HAP-1 (cell line): Measurements from ENCODE around the gene PRND.
"Not testable (repeated sequence)": the region's sequence is repeated elsewhere in the genome, so short reads cannot be mapped to it uniquely, and the experiment has no call there.

ENCODE experiments used
- DNase-seq, 2 experiments: peaks; one replicate each; pipeline ENCODE4 v3.0.0-alpha.2; 2016 to 2020; ENCODE audit warnings: low spot score in 2 of 2
- H3K27me3 ChIP-seq: fragments of 250-450 bp; sonication (Bioruptor Pico); 2 replicates; pipeline ENCODE4 v1.5.1; 2020; ENCODE audit warnings: low read depth, mild to moderate bottlenecking, moderate library complexity
- H3K36me3 ChIP-seq: fragments of 250-450 bp; sonication (Bioruptor Pico); replicated peaks from 2 replicates; pipeline ENCODE4 v1.5.1; 2020; ENCODE audit warnings: mild to moderate bottlenecking
- H3K4me1 ChIP-seq: fragments of 250-450 bp; sonication (Bioruptor Pico); 2 replicates; pipeline ENCODE4 v1.5.1; 2020; ENCODE audit warnings: mild to moderate bottlenecking
- H3K4me3 ChIP-seq: fragments of 250-450 bp; sonication (Bioruptor Pico); 2 replicates; pipeline ENCODE4 v1.5.1; 2020; ENCODE audit warnings: mild to moderate bottlenecking, moderate library complexity
- H3K9me3 ChIP-seq: fragments of 250-450 bp; sonication (Bioruptor Pico); 2 replicates; pipeline ENCODE4 v1.5.1; 2020; ENCODE audit warnings: mild to moderate bottlenecking, moderate library complexity
- in situ Hi-C: fragments of 300-500 bp; cut with MboI; formaldehyde crosslinking; loops from 3 replicates; pipeline ENCODE4 v1.14.3; 2020; ENCODE audit warnings: low sequenced_read_pairs, inconsistent platforms, mixed read lengths

PRND gene

DNA sequence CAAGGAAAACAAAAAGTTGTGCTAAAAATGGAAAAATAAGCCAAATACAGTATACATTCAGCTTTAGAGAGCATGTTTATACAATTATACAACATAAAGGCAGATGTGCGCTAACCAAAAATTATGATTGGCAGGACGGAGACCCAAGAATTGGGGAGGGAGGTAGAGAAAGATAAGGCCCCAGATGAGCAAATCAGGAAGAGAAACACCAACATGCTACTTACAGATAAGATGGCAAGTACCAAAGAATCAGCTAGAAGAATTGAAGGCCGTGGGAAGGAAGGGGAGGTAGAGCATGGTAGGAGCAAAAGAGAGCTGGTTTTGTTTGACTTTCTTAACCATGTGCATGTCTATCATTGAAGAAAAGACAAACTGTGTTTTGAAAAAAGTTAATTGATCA, 45.4 kb downstream of the PRND start:
- Histone ChIP-seq H3K27me3 (no peaks in the 10 kb centered on the region), H3K4me1 (no peaks in the 10 kb centered on the region), H3K36me3 (no peaks in the 10 kb centered on the region), H3K4me3 (no peak overlapping the region), H3K9me3 (no peaks in the 10 kb centered on the region; the same call in 1 of the 2 replicates)
- in situ Hi-C loops: no loop called here
- DNase-seq: no peak

DNA sequence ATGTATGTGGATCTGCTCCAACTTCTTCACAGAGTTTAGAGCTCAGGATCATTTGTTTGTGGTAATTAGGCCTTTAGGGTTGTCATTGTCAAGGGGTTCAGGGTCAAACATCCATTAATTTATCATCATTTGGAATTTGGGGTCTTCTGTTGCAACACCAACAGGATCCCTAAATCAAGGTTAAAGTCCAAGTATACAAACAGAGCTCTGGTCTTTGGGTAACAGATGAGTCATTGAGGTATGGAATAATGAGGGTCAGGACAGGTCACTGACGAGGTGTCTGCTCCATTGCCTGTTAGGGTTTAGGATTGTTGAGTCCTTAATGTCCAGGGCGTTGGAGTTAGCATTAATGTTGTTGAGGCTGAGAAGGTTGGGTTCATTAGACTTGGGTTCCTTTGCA, 47.6 kb downstream of the PRND start:
- in situ Hi-C loops: no loop called here
- no peak overlapping the region for H3K4me3 ChIP-seq
- no peaks in the 10 kb centered on the region for H3K36me3 ChIP-seq

DNA sequence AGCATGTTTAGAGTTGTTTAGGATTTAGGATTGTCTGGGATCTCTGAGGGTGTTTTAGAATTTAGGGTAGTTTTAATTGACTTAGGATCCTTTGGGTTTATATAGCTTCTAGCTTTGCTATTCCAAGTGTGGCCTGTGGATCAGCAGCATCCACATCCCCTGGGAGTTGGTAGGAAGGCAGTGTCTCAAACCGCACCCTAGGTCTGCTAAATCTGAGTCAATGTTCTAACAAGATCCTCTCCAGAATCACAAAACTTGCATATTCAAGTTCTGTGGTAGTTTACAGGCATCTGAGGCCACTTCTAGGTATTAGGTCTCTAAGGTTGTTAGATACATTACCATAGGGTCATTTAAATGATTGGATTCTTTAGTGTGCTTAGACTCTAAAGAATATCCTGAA, 48.3 kb downstream of the PRND start:
- H3K4me3 ChIP-seq: no peak overlapping the region
- no peaks in the 10 kb centered on the region for H3K27me3 ChIP-seq
- in situ Hi-C loops: no loop called here
- H3K9me3 ChIP-seq: peaks cover 4% of the 10 kb centered on the region
- no peaks in the 10 kb centered on the region for H3K36me3 ChIP-seq
- no peak for DNase-seq
- H3K4me1 ChIP-seq: no peaks in the 10 kb centered on the region

More for the DNA sequence above, 47.6 kb downstream of the PRND start:
- no peak for DNase-seq
- H3K27me3 ChIP-seq: no peaks in the 10 kb centered on the region
- H3K4me1 ChIP-seq: no peaks in the 10 kb centered on the region
- peaks cover 4% of the 10 kb centered on the region for H3K9me3 ChIP-seq

- H3K9me3 ChIP-seq: peaks cover 4% of the 10 kb centered on the region
- no peaks in the 10 kb centered on the region for H3K36me3 ChIP-seq
- H3K4me3 ChIP-seq: no peak overlapping the region
- DNase-seq: no peak
- H3K4me1 ChIP-seq: no peaks in the 10 kb centered on the region
- in situ Hi-C loops: no loop called here
- H3K27me3 ChIP-seq: no peaks in the 10 kb centered on the region
These were observed 49.3 kb downstream of the PRND start for GRCh38 chr20:4771004-4771403.

- in situ Hi-C loops: no loop called here
These were observed 50.4 kb downstream of the PRND start for GRCh38 chr20:4772132-4772531.

GRCh38 chr20:4773014-4773413, 51.3 kb downstream of the PRND start:
- H3K9me3 ChIP-seq, H3K27me3 ChIP-seq, H3K36me3 ChIP-seq, H3K4me1 ChIP-seq, DNase-seq, in situ Hi-C loops, H3K4me3 ChIP-seq: not testable (repeated sequence)

More at GRCh38 chr20:4772132-4772531, 50.4 kb downstream of the PRND start:
- H3K4me3 ChIP-seq: no peak overlapping the region
- no peak for DNase-seq
- peaks cover 4% of the 10 kb centered on the region for H3K9me3 ChIP-seq
- H3K27me3 ChIP-seq: no peaks in the 10 kb centered on the region
- no peaks in the 10 kb centered on the region for H3K4me1 ChIP-seq
- no peaks in the 10 kb centered on the region for H3K36me3 ChIP-seq

- DNase-seq: no peak
- Histone ChIP-seq H3K9me3 (peaks cover 4% of the 10 kb centered on the region), H3K4me1 (no peaks in the 10 kb centered on the region), H3K4me3 (no peak overlapping the region), H3K27me3 (no peaks in the 10 kb centered on the region), H3K36me3 (no peaks in the 10 kb centered on the region)
- in situ Hi-C loops: no loop called here
These were observed 52.0 kb downstream of the PRND start for GRCh38 chr20:4773736-4774135.

- in situ Hi-C loops: no loop called here
- no peaks in the 10 kb centered on the region for H3K4me1 ChIP-seq
- no peaks in the 10 kb centered on the region for H3K27me3 ChIP-seq
- DNase-seq: no peak
- no peaks in the 10 kb centered on the region for H3K36me3 ChIP-seq
- no peak overlapping the region for H3K4me3 ChIP-seq
- H3K9me3 ChIP-seq: peaks cover 4% of the 10 kb centered on the region
These were observed 52.5 kb downstream of the PRND start for GRCh38 chr20:4774207-4774606.

GRCh38 chr20:4775322-4776078, 53.8 kb downstream of the PRND start:
- in situ Hi-C loops: no loop called here
- Histone ChIP-seq H3K9me3 (peaks cover 4% of the 10 kb centered on the region), H3K27me3 (no peaks in the 10 kb centered on the region), H3K4me1 (no peaks in the 10 kb centered on the region), H3K4me3 (no peak overlapping the region), H3K36me3 (no peaks in the 10 kb centered on the region)
- no peak for DNase-seq

GRCh38 chr20:4776079-4776630, 54.4 kb downstream of the PRND start:
- in situ Hi-C loops: no loop called here
- Histone ChIP-seq H3K36me3 (no peaks in the 10 kb centered on the region), H3K4me3 (no peak overlapping the region), H3K9me3 (peaks cover 4% of the 10 kb centered on the region; the same call in 1 of the 2 replicates), H3K27me3 (no peaks in the 10 kb centered on the region), H3K4me1 (no peaks in the 10 kb centered on the region)
- no peak for DNase-seq
